H1 (cell line): ENCODE data around the gene RBL1.
"Not testable (repeated sequence)": the region's sequence is repeated elsewhere in the genome, so short reads cannot be mapped to it uniquely, and the experiment has no call there.

Source experiments
- CTCF ChIP-seq, 3 experiments: IDR thresholded peaks; 1 replicate in 2 of 3; 2 replicates in 1 of 3; pipeline versions ENCODE4 v1.5.1 to v1.6.1; 2011; ENCODE audit warnings: low read length in 3 of 3, mild to moderate bottlenecking in 3 of 3, inconsistent platforms in 2 of 3, low read depth in 1 of 3, moderate library complexity in 1 of 3; ENCODE audit not compliant: insufficient read depth in 1 of 3; ENCODE audit errors: control extremely low read depth in 1 of 3
- HDAC2 ChIP-seq, 2 experiments: fragments of 300-600 bp in 1 of 2; sonication (generic) in 1 of 2; IDR thresholded peaks; 2 replicates each; pipeline ENCODE4 v1.6.1; 2011 to 2012; ENCODE audit warnings: low read depth in 2 of 2, low read length in 2 of 2, mild to moderate bottlenecking in 2 of 2, moderate library complexity in 2 of 2, borderline replicate concordance in 1 of 2, inconsistent platforms in 1 of 2

- not testable (repeated sequence) for TF ChIP-seq CTCF (IDR thresholded peaks at IDR 0.05; ENCODE audit: control extremely low read depth in 1 of 3, insufficient read depth in 1 of 3, low read depth in 1 of 3, low read length in 3 of 3); HDAC2 (IDR thresholded peaks at IDR 0.05; ENCODE audit: borderline replicate concordance in 1 of 2, low read depth in 2 of 2, low read length in 2 of 2)
These were observed 83.2 kb downstream of the RBL1 start for GRCh38 chr20:37012631-37013030.
